Esophagus squamous epithelium (tissue), 4 donors: ENCODE data around the gene MYH14.

Experiments
- CTCF ChIP-seq, 6 experiments: fragments of 450-650 bp in 4 of 6; fragments of 200-600 bp in 2 of 6; sonication (generic) in 2 of 6; IDR thresholded peaks; one replicate each; pipeline ENCODE4 v1.5.1; 2016 to 2019; ENCODE audit warnings: antibody characterized with exemption in 6 of 6, mild to moderate bottlenecking in 4 of 6, moderate library complexity in 4 of 6
- POLR2A ChIP-seq, 4 donors: fragments of 450-650 bp; IDR thresholded peaks; one replicate each; pipeline ENCODE4 v1.6.1; 2017; ENCODE audit warnings: antibody characterized with exemption in 4 of 4, mild to moderate bottlenecking in 4 of 4, moderate library complexity in 3 of 4

- TF ChIP-seq CTCF (IDR thresholded peaks at IDR 0.05) (no peak), POLR2A (IDR thresholded peaks at IDR 0.05) (no peak)
Measured at GRCh38 chr19:50318438-50318837, 115.0 kb downstream of the MYH14 start.
